HL-60 (cell line): ENCODE data around the gene CDS2.

Experiments
- DNase-seq, 2 experiments: peaks; one replicate each; pipeline ENCODE4 v3.0.0-alpha.2; 2010 to 2020; ENCODE audit warnings: low read depth in 1 of 2, low spot score in 1 of 2
- H3K27ac ChIP-seq: fragments of 250-450 bp; sonication (Bioruptor Pico); replicated peaks from 2 replicates; pipeline ENCODE4 v1.5.1; 2020; ENCODE audit warnings: mild to moderate bottlenecking, moderate library complexity
- H3K27me3 ChIP-seq: fragments of 250-450 bp; sonication (Bioruptor Pico); 2 replicates; pipeline ENCODE4 v1.5.1; 2021; ENCODE audit warnings: mild to moderate bottlenecking, moderate library complexity; ENCODE audit not compliant: insufficient read depth, poor library complexity, severe bottlenecking
- H3K4me3 ChIP-seq: replicated peaks from 2 replicates; pipeline ENCODE4 v1.5.1; 2011; ENCODE audit warnings: mild to moderate bottlenecking, control low read depth, low read length; ENCODE audit not compliant: insufficient read depth
- CTCF ChIP-seq: IDR thresholded peaks from one replicate; pipeline ENCODE4 v1.5.1; 2011; ENCODE audit warnings: low read length, control low read depth, inconsistent platforms; ENCODE audit not compliant: insufficient read depth
- GABPA ChIP-seq: IDR thresholded peaks from 2 replicates; pipeline ENCODE4 v1.6.1; 2012; ENCODE audit warnings: low read depth
- POLR2AphosphoS5 ChIP-seq: IDR thresholded peaks from 2 replicates; pipeline ENCODE4 v1.6.1; 2012; ENCODE audit warnings: low read depth
- REST ChIP-seq: IDR thresholded peaks from 2 replicates; pipeline ENCODE4 v1.6.1; 2012; ENCODE audit warnings: low read depth; ENCODE audit not compliant: insufficient replicate concordance
- SPI1 ChIP-seq: IDR thresholded peaks from 2 replicates; pipeline ENCODE4 v1.6.1; 2012; ENCODE audit warnings: low read depth, mild to moderate bottlenecking, borderline replicate concordance

CDS2 gene

GRCh38 chr20:5122873-5123260 lies 3.9 kb upstream of the CDS2 start:
- Histone ChIP-seq H3K4me3 (no peak overlapping the region), H3K27ac (no peak overlapping the region), H3K27me3 (no peaks in the 10 kb centered on the region)
- DNase-seq = no peak
- TF ChIP-seq SPI1 (no peak), POLR2AphosphoS5 (no peak), REST (no peak), GABPA (no peak), CTCF (no peak)

- no peaks in the 10 kb centered on the region for H3K27me3 ChIP-seq
- peak overlapping the region; percentile 94 for H3K4me3 ChIP-seq
- H3K27ac ChIP-seq = peak overlapping the region; percentile 62
- DNase-seq = peak in 1 of 2 experiments; percentile 54
- TF ChIP-seq REST (peak; percentile 15), SPI1 (no peak), POLR2AphosphoS5 (no peak), GABPA (no peak), CTCF (no peak)
Measured at GRCh38 chr20:5127204-5127858, 523 bp downstream of the CDS2 start.

- DNase-seq = no peak
- no peak for TF ChIP-seq SPI1
- no peak for TF ChIP-seq REST
- no peak for TF ChIP-seq POLR2AphosphoS5
- no peak for TF ChIP-seq GABPA
- TF ChIP-seq CTCF = no peak
- no peaks in the 10 kb centered on the region for H3K27me3 ChIP-seq
- peak overlapping the region; percentile 94 for H3K4me3 ChIP-seq
- H3K27ac ChIP-seq = no peak overlapping the region
Measured at GRCh38 chr20:5127859-5128424, 1.1 kb downstream of the CDS2 start.
